ENCODE measurements around the gene MYO18A.

DNA sequence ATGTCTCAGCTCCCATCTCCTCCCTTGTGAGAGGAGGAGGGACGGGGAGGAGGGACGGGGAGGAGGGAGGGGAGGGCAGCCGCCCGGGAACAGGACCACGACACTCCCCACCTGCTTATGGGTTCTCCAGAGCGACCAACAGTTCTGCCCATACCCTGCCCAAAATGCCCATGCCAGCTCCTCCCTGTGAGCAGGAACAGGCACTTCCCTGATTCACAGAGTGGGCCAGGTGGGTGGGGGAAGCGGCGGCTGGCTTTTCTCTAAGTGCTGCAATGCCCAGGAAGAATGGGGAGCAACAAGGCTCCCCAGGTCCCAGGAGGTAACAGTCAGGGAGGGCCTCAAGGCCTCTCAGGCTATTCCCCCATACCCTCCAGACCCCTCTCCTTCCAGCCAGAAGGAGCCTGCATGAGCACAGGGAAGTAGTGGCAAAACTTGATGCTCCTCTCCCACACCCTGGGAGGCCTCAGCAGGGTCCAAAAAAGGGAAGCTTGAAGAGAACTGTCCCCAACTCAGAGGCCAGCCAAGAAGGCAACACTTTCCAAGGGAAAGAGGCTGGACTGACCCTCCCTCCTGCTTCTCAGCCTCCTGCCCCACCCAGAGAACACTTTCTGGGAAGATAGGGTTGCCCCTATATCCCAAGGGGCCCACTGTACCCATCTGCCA is 53.8 kb downstream of the MYO18A start:
- TF ChIP-seq, protein P1, sequence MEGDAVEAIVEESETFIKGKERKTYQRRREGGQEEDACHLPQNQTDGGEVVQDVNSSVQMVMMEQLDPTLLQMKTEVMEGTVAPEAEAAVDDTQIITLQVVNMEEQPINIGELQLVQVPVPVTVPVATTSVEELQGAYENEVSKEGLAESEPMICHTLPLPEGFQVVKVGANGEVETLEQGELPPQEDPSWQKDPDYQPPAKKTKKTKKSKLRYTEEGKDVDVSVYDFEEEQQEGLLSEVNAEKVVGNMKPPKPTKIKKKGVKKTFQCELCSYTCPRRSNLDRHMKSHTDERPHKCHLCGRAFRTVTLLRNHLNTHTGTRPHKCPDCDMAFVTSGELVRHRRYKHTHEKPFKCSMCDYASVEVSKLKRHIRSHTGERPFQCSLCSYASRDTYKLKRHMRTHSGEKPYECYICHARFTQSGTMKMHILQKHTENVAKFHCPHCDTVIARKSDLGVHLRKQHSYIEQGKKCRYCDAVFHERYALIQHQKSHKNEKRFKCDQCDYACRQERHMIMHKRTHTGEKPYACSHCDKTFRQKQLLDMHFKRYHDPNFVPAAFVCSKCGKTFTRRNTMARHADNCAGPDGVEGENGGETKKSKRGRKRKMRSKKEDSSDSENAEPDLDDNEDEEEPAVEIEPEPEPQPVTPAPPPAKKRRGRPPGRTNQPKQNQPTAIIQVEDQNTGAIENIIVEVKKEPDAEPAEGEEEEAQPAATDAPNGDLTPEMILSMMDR (IDR thresholded peaks at IDR 0.05) = no peak
- TF ChIP-seq POLR2A (IDR thresholded peaks at IDR 0.05) = no peak
- no peak for TF ChIP-seq EP300 (IDR thresholded peaks at IDR 0.05)
